ENCODE data around the gene HLCS.

The HLCS gene

DNA sequence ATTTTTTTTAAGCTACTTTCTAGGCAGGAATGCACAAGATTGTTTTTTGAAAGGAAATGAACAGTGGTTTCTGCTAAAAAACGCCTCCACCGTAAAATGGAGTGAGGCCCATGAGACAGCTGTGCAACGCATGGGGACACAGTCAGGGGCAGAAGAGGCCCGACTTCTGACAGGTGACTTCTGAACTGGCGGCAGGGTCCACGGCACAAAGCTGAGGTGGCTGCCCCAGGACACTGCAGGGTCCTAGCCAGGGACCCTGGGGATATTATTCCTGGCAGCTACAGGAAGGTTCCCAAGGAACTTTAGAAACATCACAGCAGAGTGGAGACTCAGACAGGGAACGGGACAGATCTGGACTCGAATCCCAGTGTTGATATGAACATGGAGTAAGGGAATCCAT is 192.5 kb downstream of the HLCS start:
- DNase-seq (ENCODE audit: low read depth, low spot score) = no peak
- H3K4me3 ChIP-seq (ENCODE audit: low read depth, low read length) = no peak overlapping the region
- ChIA-PET POLR2A (no interaction called here), CTCF (interaction anchor here (0.6 to 2.2 kb wide), 4 partner anchors 11 to 166 kb away, joined by 3 to 8 read pairs (median 4); no protein-coding TSS in a partner anchor)
- no peak for TF ChIP-seq CTCF (IDR thresholded peaks at IDR 0.05; ENCODE audit: insufficient read depth, low read length, missing control alignments)

DNA sequence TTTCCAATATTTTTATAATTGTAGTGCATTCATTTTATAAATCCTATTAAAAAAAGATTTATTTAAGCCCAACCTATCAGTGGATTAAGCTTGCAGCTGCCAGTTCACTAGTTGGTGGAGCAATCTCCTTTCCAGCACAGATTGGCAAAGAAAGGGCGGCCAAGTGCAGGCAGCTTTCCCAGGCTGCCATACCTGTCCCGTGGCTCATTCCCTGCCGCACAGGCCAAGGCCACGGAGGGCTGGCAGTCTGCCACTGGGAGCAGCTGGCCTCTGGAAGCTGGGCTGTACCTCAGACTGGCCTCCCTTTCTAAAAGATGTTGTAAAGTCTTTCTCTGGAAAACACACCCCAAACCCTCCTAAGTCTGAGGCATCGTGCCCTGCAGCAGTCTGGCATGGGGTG is 193.4 kb downstream of the HLCS start:
- no peak for DNase-seq (ENCODE audit: low read depth, low spot score)
- CTCF ChIA-PET = interaction anchor here (0.6 to 2.2 kb wide), 6 partner anchors 10 to 154 kb away, joined by 3 to 8 read pairs (median 4); no protein-coding TSS in a partner anchor
- TF ChIP-seq CTCF (IDR thresholded peaks at IDR 0.05; ENCODE audit: insufficient read depth, low read length, missing control alignments) = no peak
- H3K4me3 ChIP-seq (ENCODE audit: low read depth, low read length) = no peak overlapping the region
- POLR2A ChIA-PET = interaction anchor here (0.5 kb wide), 1 partner anchor 32 kb away, joined by 4 read pairs; no protein-coding TSS in a partner anchor

GRCh38 chr21:36769051-36769839 is 197.2 kb downstream of the HLCS start:
- no peak for DNase-seq (ENCODE audit: low read depth, low spot score)
- ChIA-PET POLR2A (no interaction called here), CTCF (interaction anchor here (1.0 to 1.7 kb wide), 3 partner anchors 15 to 148 kb away, joined by 3 to 5 read pairs (median 5); no protein-coding TSS in a partner anchor)
- TF ChIP-seq CTCF (IDR thresholded peaks at IDR 0.05; ENCODE audit: insufficient read depth, low read length, missing control alignments) = no peak
- H3K4me3 ChIP-seq (ENCODE audit: low read depth, low read length) = no peak overlapping the region

GRCh38 chr21:36768496-36768895 is 198.0 kb downstream of the HLCS start:
- DNase-seq (ENCODE audit: low read depth, low spot score) = no peak
- no peak for TF ChIP-seq CTCF (IDR thresholded peaks at IDR 0.05; ENCODE audit: insufficient read depth, low read length, missing control alignments)

GRCh38 chr21:36767096-36767495 is 199.4 kb downstream of the HLCS start:
- no peak overlapping the region for H3K4me3 ChIP-seq (ENCODE audit: low read depth, low read length)
- TF ChIP-seq CTCF (IDR thresholded peaks at IDR 0.05; ENCODE audit: insufficient read depth, low read length, missing control alignments) = no peak
- CTCF ChIA-PET = no interaction called here
- POLR2A ChIA-PET = no interaction called here
- DNase-seq (ENCODE audit: low read depth, low spot score) = no peak

More at GRCh38 chr21:36768496-36768895, 198.0 kb downstream of the HLCS start:
- ChIA-PET CTCF (interaction anchor here (0.8 to 1.7 kb wide), 3 partner anchors 19 to 149 kb away, joined by 3 to 5 read pairs (median 5); no protein-coding TSS in a partner anchor), POLR2A (no interaction called here)
- H3K4me3 ChIP-seq (ENCODE audit: low read depth, low read length) = no peak overlapping the region

GRCh38 chr21:36766511-36766910 is 200.0 kb downstream of the HLCS start:
- CTCF ChIA-PET = interaction anchor here (2.5 kb wide), 1 partner anchor 14 kb away, joined by 5 read pairs; no protein-coding TSS in a partner anchor
- H3K4me3 ChIP-seq (ENCODE audit: low read depth, low read length) = no peak overlapping the region
- TF ChIP-seq CTCF (IDR thresholded peaks at IDR 0.05; ENCODE audit: insufficient read depth, low read length, missing control alignments) = no peak
- no peak for DNase-seq (ENCODE audit: low read depth, low spot score)
- POLR2A ChIA-PET = no interaction called here

Data from AG04449 (cell line).